Dermis lymphatic vessel endothelial cell (primary cell): ENCODE measurements around the gene DEDD. TPM values are rescaled to one million over a fixed set of nuclear protein-coding genes. Genes with fewer than 3 reads are reported as not detected.

Experiments used
- total RNA-seq: library from RNA; depleted of rRNA; stranded (reverse); fragments of >200 nt; gene quantifications from 2 replicates; pipeline ENCODE4 v1.2.1, GENCODE V29; 2014

Gene DEDD
- 43.3 and 50.0 TPM in 2 replicates for total RNA-seq

GRCh38 chr1:161132410-161133219 lies at the start of gene DEDD:
Gene DEDD (minus strand): TSS chr1:161132667. CDS start chr1:161124462, 8,205 bp downstream.

GRCh38 chr1:161177112-161177935 lies 44.9 kb upstream of the DEDD start, which contains the start of gene B4GALT3:
Gene B4GALT3 (minus strand): TSS chr1:161177507. CDS start chr1:161176060, 1,447 bp downstream.

GRCh38 chr1:161165742-161166668 lies 33.5 kb upstream of the DEDD start, which contains the start of gene PPOX:
Gene PPOX (plus strand): TSS chr1:161166426. CDS start chr1:161166848, 422 bp downstream.

GRCh38 chr1:161159087-161159912 lies 26.8 kb upstream of the DEDD start, which contains the start of gene USP21:
Gene USP21 (plus strand): TSS chr1:161159500. CDS start chr1:161160641, 1,141 bp downstream.

GRCh38 chr1:161153682-161154337 lies 21.3 kb upstream of the DEDD start, which contains the start of gene UFC1:
Gene UFC1 (plus strand): TSS chr1:161153978. CDS start chr1:161153998, 20 bp downstream.

GRCh38 chr1:161117759-161118581 lies 14.5 kb downstream of the DEDD start, which contains the start of the genes NIT1 and PFDN2:
Gene NIT1 (plus strand): TSS chr1:161118105. CDS start chr1:161118177, 72 bp downstream.
Gene PFDN2 (minus strand): TSS chr1:161118037. CDS start chr1:161118026, 11 bp downstream.

GRCh38 chr1:161098210-161099068 lies 34.0 kb downstream of the DEDD start, which contains the start of gene KLHDC9:
Gene KLHDC9 (plus strand): TSS chr1:161098361. CDS start chr1:161098536, 175 bp downstream.

GRCh38 chr1:161089251-161089924 lies 43.1 kb downstream of the DEDD start, which contains the start of gene NECTIN4:
Gene NECTIN4 (minus strand): TSS chr1:161089558. CDS start chr1:161089296, 262 bp downstream.

Other genes with a start within 250 kb of the DEDD start
- not detected in 2 replicates for gene ITLN1, start 247.5 kb downstream of the DEDD start, total RNA-seq
- gene ITLN2, start 177.9 kb downstream of the DEDD start, total RNA-seq = 0.09 TPM in 1 of 2 replicates, not detected in the other
- 111 and 184 TPM in 2 replicates for gene F11R, start 111.5 kb downstream of the DEDD start, total RNA-seq
- 9.1 and 15.4 TPM in 2 replicates for gene TSTD1, start 93.7 kb downstream of the DEDD start, total RNA-seq
- 85.4 and 91.7 TPM in 2 replicates for gene USF1, start 86.7 kb downstream of the DEDD start, total RNA-seq
- gene ARHGAP30, start 62.8 kb downstream of the DEDD start, total RNA-seq = not detected in 2 replicates
- gene NECTIN4, start 43.1 kb downstream of the DEDD start, total RNA-seq = under 0.01 and 0.34 TPM in 2 replicates
- gene KLHDC9, start 34.3 kb downstream of the DEDD start, total RNA-seq = 0.95 and 1.6 TPM in 2 replicates
- 38.9 and 39.4 TPM in 2 replicates for gene PFDN2, start 14.6 kb downstream of the DEDD start, total RNA-seq
- gene NIT1, start 14.6 kb downstream of the DEDD start, total RNA-seq = 9.1 and 12.4 TPM in 2 replicates
- 154 and 165 TPM in 2 replicates for gene UFC1, start 21.3 kb upstream of the DEDD start, total RNA-seq
- 3.7 and 4.0 TPM in 2 replicates for gene USP21, start 26.8 kb upstream of the DEDD start, total RNA-seq
- 11.9 and 15.5 TPM in 2 replicates for gene PPOX, start 33.8 kb upstream of the DEDD start, total RNA-seq
- gene B4GALT3, start 44.8 kb upstream of the DEDD start, total RNA-seq = 15.6 and 20.3 TPM in 2 replicates
- 10.0 and 13.3 TPM in 2 replicates for gene ADAMTS4, start 66.4 kb upstream of the DEDD start, total RNA-seq
- 161 and 182 TPM in 2 replicates for gene NDUFS2, start 69.7 kb upstream of the DEDD start, total RNA-seq
- 0.17 TPM in 1 of 2 replicates, not detected in the other for gene FCER1G, start 82.6 kb upstream of the DEDD start, total RNA-seq
- not detected in 2 replicates for gene APOA2, start 91.0 kb upstream of the DEDD start, total RNA-seq
- gene TOMM40L, start 93.4 kb upstream of the DEDD start, total RNA-seq = 10.2 and 10.9 TPM in 2 replicates
- gene NR1I3, start 105.5 kb upstream of the DEDD start, total RNA-seq = not detected in 2 replicates
- gene PCP4L1, start 126.1 kb upstream of the DEDD start, total RNA-seq = not detected in 2 replicates
- 1.3 and 1.7 TPM in 2 replicates for gene MPZ, start 177.3 kb upstream of the DEDD start, total RNA-seq
- gene SDHC, start 181.7 kb upstream of the DEDD start, total RNA-seq = 20.2 and 28.7 TPM in 2 replicates
- gene CFAP126, start 235.2 kb upstream of the DEDD start, total RNA-seq = not detected in 2 replicates